Sigmoid colon (tissue), 7 donors: ENCODE results near the gene RPS2. TPM values are rescaled to one million over a fixed set of nuclear protein-coding genes. Genes with fewer than 3 reads are reported as not detected.

Experiments
- DNase-seq: peaks from one replicate; pipeline ENCODE4 v3.0.0-alpha.2; 2019
- H3K27ac ChIP-seq, 4 donors: fragments of 200-600 bp; sonication (generic); one replicate each; pipeline ENCODE4 v1.5.1; 2016 to 2019; ENCODE audit warnings: mild to moderate bottlenecking in 1 of 4
- H3K27me3 ChIP-seq, 3 donors: fragments of 200-600 bp; sonication (generic); one replicate each; pipeline ENCODE4 v1.5.1; 2019; ENCODE audit warnings: mild to moderate bottlenecking in 1 of 3
- H3K36me3 ChIP-seq, 4 donors: fragments of 200-600 bp; sonication (generic); one replicate each; pipeline ENCODE4 v1.5.1; 2016 to 2019
- H3K4me1 ChIP-seq, 4 donors: fragments of 200-600 bp; sonication (generic); one replicate each; pipeline ENCODE4 v1.5.1; 2017 to 2019
- H3K4me3 ChIP-seq, 4 donors: fragments of 200-600 bp; sonication (generic); one replicate each; pipeline ENCODE4 v1.5.1; 2017 to 2019; ENCODE audit warnings: mild to moderate bottlenecking in 2 of 4, moderate library complexity in 1 of 4
- H3K9me3 ChIP-seq, 4 donors: fragments of 200-600 bp in 3 of 4; sonication (generic) in 3 of 4; one replicate each; pipeline versions ENCODE4 v1.5.1 to v1.6.1; 2013 to 2019
- CTCF ChIP-seq, 4 experiments: fragments of 450-650 bp in 3 of 4; fragments of 200-600 bp in 1 of 4; IDR thresholded peaks; one replicate each; pipeline ENCODE4 v1.5.1; 2016 to 2019; ENCODE audit warnings: antibody characterized with exemption in 4 of 4, mild to moderate bottlenecking in 3 of 4, moderate library complexity in 2 of 4
- EP300 ChIP-seq, 4 donors: sonication (generic); formaldehyde crosslinking; IDR thresholded peaks; one replicate each; pipeline ENCODE4 v1.6.1; 2017; ENCODE audit warnings: antibody characterized with exemption in 4 of 4
- POLR2A ChIP-seq, 2 donors: fragments of 450-650 bp; IDR thresholded peaks; one replicate each; pipeline ENCODE4 v1.6.1; 2016; ENCODE audit warnings: antibody characterized with exemption in 2 of 2, mild to moderate bottlenecking in 2 of 2, moderate library complexity in 2 of 2
- POLR2AphosphoS5 ChIP-seq, 4 donors: sonication (generic); formaldehyde crosslinking; IDR thresholded peaks; one replicate each; pipeline ENCODE4 v1.6.1; 2017; ENCODE audit warnings: antibody characterized with exemption in 4 of 4
- WGBS, 2 donors: extraction: QIAGEN DNeasy Blood & Tissue Kit; methylation state at CpG; one replicate each; pipeline ENCODE4 v1.1.7; 2013; 5-methylcytosine and 5-hydroxymethylcytosine counted together
- intact Hi-C: fragments of 100-400 bp; cut with DNase I; formaldehyde crosslinking; loops from one replicate; pipeline ENCODE4 v1.15.1; 2023
- polyA plus RNA-seq, 3 donors: library from polyadenylated mRNA; stranded (reverse); fragments of 200-250 nt; gene quantifications; one replicate each; pipeline ENCODE4 v1.2.3, GENCODE V29; 2013
- total RNA-seq, 4 donors: library from RNA; depleted of rRNA; stranded (reverse); fragments of >200 nt; gene quantifications; one replicate each; pipeline ENCODE4 v1.1.0, GENCODE V29; 2016
- donor health status: healthy with polysubstance abuse.
- donor health status: Bipolar disorder and iron deficiency.
- donor health status: healthy.

RPS2 gene
- total and polyA plus RNA-seq, 7 donors, result 1,478 to 3,277 (median 1,717) TPM

GRCh38 chr16:1999866-2000514 is 35.4 kb upstream of the RPS2 start:
- Histone ChIP-seq H3K4me3 (no peak overlapping the region), H3K36me3 (peaks cover 36 to 65% (median 49%) of the 10 kb centered on the region in 4 donors), H3K27ac (no peak overlapping the region), H3K4me1 (peaks cover 0 to 25% (median 17%) of the 10 kb centered on the region in 4 donors), H3K27me3 (no peaks in the 10 kb centered on the region), H3K9me3 (no peaks in the 10 kb centered on the region)
- intact Hi-C loops, result no loop called here
- TF ChIP-seq POLR2A (IDR thresholded peaks at IDR 0.05), result no peak
- no peak for TF ChIP-seq POLR2AphosphoS5 (IDR thresholded peaks at IDR 0.05)
- no peak for TF ChIP-seq EP300 (IDR thresholded peaks at IDR 0.05)
- no peak for TF ChIP-seq CTCF (IDR thresholded peaks at IDR 0.05)
- WGBS, 2 donors, result 87 to 92% methylated on average over 28 of the region's 28 CpGs
- DNase-seq, result no peak

- H3K27ac ChIP-seq, result no peak overlapping the region
- no peak for DNase-seq
- peaks cover 0 to 16% (median 8%) of the 10 kb centered on the region in 4 donors for H3K4me1 ChIP-seq
- peaks cover 36 to 65% (median 49%) of the 10 kb centered on the region in 4 donors for H3K36me3 ChIP-seq
- no peak overlapping the region for H3K4me3 ChIP-seq
- no peaks in the 10 kb centered on the region for H3K9me3 ChIP-seq
- intact Hi-C loops, result no loop called here
- no peaks in the 10 kb centered on the region for H3K27me3 ChIP-seq
- no peak for TF ChIP-seq POLR2AphosphoS5 (IDR thresholded peaks at IDR 0.05)
- no peak for TF ChIP-seq EP300 (IDR thresholded peaks at IDR 0.05)
- 96% methylated on average over 39 of the region's 39 CpGs for WGBS, 2 donors
Observed at GRCh38 chr16:1998852-1999801, 34.5 kb upstream of the RPS2 start.

GRCh38 chr16:1998360-1998835 is 33.8 kb upstream of the RPS2 start:
- Histone ChIP-seq H3K9me3 (no peaks in the 10 kb centered on the region), H3K4me3 (no peak overlapping the region), H3K27ac (peak overlapping the region in 2 of 4 donors; percentile 31 to 49), H3K4me1 (peaks cover 0 to 9% (median 1%) of the 10 kb centered on the region in 4 donors), H3K36me3 (peaks cover 36 to 64% (median 49%) of the 10 kb centered on the region in 4 donors), H3K27me3 (peaks cover 0 to 2% (median 0%) of the 10 kb centered on the region in 3 donors)
- DNase-seq, result no peak
- intact Hi-C loops, result no loop called here
- TF ChIP-seq POLR2A (IDR thresholded peaks at IDR 0.05) (no peak), POLR2AphosphoS5 (IDR thresholded peaks at IDR 0.05) (no peak), EP300 (IDR thresholded peaks at IDR 0.05) (no peak), CTCF (IDR thresholded peaks at IDR 0.05) (no peak)
- WGBS, 2 donors, result 88 to 93% methylated on average over 27 of the region's 27 CpGs

GRCh38 chr16:1997494-1998359 is 33.1 kb upstream of the RPS2 start:
- Histone ChIP-seq H3K36me3 (peaks cover 36 to 57% (median 45%) of the 10 kb centered on the region in 4 donors), H3K4me3 (no peak overlapping the region), H3K4me1 (peaks cover 0 to 9% (median under 1%) of the 10 kb centered on the region in 4 donors), H3K27ac (peak overlapping the region in 2 of 4 donors; percentile 31 to 68), H3K9me3 (no peaks in the 10 kb centered on the region), H3K27me3 (peaks cover 0 to 8% (median 6%) of the 10 kb centered on the region in 3 donors)
- intact Hi-C loops, result no loop called here
- 80 to 85% methylated on average over 26 of the region's 26 CpGs for WGBS, 2 donors
- TF ChIP-seq EP300 (IDR thresholded peaks at IDR 0.05), result no peak
- no peak for TF ChIP-seq POLR2A (IDR thresholded peaks at IDR 0.05)
- TF ChIP-seq POLR2AphosphoS5 (IDR thresholded peaks at IDR 0.05), result no peak
- TF ChIP-seq CTCF (IDR thresholded peaks at IDR 0.05), result no peak
- DNase-seq, result no peak
